ENCODE measurements around the gene DNAJB2.

The DNAJB2 gene

GRCh38 chr2:219261024-219261855 lies 17.9 kb upstream of the DNAJB2 start:
- no peak for DNase-seq

DNA sequence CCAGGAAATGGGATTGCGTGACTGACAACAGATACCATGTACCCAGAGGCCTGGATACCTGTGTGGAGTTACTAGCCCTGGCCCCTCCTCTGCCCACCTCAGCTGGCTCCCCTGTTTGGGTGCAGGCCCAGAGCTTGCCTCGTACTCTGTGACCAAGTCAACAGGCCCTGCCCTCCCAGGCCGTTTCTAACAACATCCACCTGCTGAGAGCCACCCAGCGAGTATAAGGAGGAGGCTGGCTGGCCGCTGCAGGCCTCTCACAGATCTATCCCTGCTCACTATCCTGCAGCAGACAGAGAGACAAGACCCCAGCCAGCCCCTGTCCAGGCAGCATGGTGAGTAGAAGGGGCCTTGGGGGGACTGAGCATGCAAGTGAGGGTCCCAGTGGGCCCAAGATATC lies 12.9 kb upstream of the DNAJB2 start:
- DNase-seq, result no peak

DNA sequence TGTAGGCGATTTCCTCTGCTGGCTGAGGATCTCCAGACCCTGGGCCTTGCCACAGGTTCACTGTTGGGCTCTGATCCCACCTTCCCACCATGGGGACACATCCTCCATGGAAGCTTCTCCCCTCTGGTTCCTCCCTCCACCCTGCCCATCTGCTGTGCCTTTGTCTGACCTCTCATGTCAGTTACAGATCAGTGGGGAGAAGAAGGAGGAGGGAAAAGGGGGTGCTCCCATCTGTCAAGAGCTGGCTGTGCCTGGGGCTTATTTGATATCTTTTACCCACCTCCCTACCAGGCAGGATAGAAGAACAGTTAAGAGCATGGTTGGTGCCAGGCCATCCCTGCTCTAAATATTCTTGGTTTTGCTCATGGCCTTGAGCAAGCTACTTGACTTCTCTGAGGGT lies 12.3 kb upstream of the DNAJB2 start:
- no peak for DNase-seq

DNA sequence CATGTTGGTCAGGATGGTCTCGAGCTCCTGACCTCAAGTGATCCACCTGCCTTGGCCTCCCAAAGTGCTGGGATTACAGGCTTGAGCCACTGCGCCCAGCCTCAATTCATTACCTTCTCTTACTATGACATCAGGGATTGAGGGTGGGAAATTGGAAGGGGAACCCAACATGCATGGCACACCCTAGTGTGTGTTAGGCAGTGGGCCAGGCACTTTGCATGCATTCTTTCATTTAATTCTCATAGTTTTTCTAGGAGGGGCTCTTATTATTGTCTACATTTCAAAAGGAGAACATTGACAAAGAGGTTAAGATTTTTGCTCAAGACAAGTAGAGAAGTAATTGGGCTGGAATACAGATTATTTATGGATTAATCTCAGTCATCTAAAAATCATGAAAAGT lies 10.9 kb upstream of the DNAJB2 start:
- DNase-seq, result no peak

DNA sequence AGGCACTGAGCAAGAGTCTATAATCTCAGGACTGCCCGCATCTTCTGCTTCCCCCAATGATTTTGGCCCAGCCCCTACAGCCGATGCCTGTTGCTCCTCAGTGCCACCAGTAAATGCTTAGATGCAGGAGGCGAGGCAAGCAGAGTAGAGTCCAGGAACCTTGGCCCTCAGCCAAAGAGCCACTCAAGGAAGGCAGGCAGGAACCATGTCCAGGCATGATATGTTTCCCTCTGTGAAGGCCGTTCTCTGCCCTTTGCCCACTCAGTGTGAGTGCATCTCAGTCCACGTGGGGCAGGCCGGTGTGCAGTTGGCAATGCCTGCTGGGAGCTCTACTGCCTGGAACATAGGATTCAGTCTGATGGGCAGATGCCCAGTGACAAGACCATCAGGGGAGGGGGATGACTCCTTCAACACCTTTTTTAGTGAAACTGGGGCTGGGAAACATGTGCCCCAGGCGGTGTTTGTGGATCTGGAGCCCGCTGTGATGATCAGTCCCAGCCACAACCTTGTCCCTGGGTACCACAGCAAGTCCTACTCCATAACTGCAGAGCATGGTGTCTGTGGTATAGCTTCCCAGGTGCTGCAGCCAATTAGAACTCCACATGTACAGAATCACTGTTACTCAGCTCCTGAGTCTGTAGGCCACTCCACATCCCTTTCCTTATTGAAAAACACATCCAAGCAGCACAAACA lies 9.7 kb upstream of the DNAJB2 start:
- no peak for DNase-seq

DNA sequence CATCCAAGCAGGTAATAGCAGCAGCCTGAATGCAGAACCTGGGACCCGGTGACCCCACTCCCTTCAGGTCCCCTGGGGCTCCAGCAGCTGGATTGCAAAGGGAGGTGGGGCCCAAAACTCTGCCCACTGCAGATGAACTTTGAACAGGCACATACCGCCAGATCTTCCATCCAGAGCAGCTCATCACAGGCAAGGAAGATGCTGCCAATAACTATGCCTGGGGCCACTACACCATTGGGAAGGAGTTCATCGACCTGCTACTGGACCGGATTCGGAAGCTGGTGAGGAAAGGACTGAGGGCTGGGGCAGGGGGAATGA lies 9.2 kb upstream of the DNAJB2 start:
- DNase-seq, result no peak

- no peak for DNase-seq
Observed at GRCh38 chr2:219271021-219271420, 8.1 kb upstream of the DNAJB2 start.

DNA sequence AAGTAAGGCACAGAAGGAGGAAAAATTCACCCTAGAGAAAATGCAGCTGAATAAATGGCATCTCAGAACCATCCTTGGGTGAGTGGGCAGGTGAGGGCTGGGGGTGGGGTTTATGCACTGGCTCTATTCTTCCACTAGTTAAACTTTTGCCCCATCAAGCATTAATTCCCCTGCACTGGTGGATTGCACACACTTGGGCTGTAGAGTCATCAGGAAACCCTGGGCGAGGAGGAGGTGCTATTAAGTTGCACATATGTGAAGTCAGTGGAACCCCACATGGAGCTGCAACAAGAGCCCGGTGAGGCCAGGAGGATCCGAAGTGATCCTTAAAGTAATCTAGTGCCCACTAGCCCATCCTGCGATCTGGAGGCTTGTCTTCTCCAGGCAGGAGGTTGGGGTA lies 6.8 kb upstream of the DNAJB2 start:
- no peak for DNase-seq

GRCh38 chr2:219272995-219273394 lies 6.2 kb upstream of the DNAJB2 start:
- DNase-seq, result no peak

DNA sequence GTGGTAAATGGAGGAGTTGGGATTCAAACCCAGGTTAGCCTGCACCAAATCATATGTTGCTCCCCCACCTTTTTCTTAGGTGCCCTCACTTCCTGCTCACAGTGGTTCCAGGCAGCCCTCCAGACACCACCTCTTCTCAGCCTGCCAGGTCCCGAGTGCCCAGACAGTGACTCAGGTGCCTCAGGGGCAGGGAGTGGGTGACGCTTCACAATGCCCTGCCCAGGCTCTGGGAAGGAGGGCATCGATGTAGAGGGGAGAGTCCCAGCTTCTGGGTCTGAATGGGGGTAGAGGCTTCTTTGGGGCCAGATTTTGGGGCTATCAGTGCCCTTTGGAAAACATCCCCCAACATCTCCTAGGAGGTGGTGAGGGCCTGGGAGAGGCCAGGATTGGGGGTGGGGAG lies 5.2 kb upstream of the DNAJB2 start:
- DNase-seq, result no peak

DNA sequence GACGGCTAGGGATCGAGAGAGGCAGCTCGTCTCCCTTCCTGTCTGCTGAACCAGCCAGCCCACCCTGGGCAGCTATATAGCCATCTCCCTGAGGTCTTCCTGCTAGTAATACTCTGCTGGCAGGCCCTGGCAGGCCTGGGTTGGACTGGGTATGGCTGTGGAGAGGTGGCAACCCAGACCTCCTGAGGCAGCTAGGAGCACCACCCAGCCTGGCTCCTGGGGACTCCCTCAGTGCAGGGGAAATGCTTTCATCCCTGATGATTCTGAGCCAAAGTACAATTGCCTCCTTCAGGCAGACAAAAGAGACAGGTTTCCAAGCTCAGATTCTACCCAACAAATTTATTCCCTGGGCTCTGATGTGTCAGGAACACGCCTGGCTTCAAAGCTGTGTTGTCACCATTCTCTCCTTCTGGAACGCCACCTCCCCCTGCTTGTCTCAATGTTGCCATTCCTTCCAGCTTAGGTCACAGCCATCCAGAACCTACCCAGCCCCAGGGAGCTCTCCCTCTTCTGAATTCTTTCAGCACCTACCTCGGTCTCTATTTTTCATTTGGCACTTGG lies 4.7 kb upstream of the DNAJB2 start:
- no peak for DNase-seq

DNA sequence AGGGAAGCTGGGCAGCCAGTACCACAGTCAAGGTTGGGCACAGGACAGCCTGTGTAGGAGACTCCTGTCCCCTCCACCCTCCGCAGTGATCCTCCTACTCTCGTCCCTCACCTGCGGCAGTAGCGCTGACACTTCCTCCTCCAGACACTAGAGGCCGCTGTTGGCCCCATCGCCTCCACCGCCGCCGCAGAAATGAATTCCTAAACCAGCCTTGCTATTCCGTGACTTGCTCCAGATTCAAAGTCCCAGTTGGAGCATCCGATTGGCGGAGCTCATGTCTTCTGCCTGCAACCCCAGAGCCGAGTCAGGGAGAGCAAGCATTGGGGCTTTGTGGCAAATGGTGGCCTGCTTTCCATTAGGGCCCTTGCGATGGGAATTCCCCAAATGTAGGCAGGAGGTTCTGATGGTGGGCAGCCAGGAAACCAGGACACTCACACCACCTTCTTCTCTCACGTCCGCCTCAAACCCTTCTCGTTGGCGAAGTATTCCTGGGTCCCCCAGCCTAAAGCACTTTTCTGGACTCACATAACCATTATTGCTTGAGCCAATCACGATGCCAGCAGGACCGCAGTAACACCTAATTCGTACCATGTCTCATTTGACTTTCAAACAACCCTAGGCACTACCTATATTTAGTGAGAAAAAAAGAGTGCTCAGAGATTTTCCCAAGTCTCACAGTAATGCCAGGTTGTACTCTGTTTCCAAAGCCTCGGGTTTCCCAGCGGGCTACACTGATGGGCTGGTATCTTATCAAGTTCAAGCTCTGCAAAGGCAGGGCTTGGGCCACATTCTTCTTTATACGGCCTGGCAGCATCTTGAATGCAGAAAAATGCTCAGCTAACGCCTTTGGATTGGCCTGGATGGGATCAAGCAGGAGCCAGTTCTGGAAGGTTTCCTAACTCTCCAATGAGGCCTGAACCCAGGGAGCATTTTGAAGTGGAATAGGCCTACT lies 1.2 kb upstream of the DNAJB2 start:
- no peak for DNase-seq

- DNase-seq, result no peak
Observed at GRCh38 chr2:219278655-219279150, 463 bp upstream of the DNAJB2 start.

DNA sequence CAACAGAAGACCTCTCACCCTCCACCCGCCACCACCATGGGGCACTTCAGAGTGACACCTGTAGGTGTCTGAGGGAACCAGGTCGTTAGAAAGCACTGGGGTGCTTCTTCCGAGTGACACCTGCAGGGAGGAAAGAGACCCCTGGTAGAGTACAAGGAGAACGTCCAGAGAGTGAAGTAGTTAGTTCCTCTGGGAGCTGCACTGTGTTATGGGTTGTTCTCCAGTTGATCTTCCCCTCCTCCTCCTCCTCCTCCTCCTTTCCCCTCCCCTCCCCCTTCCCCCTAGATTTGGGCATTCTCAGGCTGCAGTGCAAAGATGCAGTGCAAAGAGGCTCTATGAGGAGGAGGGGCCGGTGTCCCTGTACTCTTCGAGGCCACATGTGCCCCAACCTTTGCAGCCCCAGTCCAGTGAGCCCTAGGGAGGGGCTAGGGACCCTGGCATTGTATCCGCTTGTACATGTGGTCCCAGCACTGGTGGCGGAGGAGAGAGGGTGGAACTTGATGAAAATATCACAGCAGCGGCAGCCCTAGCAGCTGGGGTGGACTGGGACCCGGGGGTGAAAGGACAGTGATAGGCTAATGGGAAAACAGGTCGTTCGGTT lies 850 bp downstream of the DNAJB2 start:
- DNase-seq, result no peak

GRCh38 chr2:219280651-219281050 lies 1.5 kb downstream of the DNAJB2 start:
- no peak for DNase-seq

- no peak for DNase-seq
Observed at GRCh38 chr2:219281588-219281987, 2.4 kb downstream of the DNAJB2 start.

- no peak for DNase-seq
Observed at GRCh38 chr2:219282375-219282774, 3.2 kb downstream of the DNAJB2 start.

GRCh38 chr2:219282943-219283581 lies 3.9 kb downstream of the DNAJB2 start:
- DNase-seq, result no peak

- no peak for DNase-seq
Observed at GRCh38 chr2:219284501-219285372, 5.6 kb downstream of the DNAJB2 start.

- no peak for DNase-seq
Observed at GRCh38 chr2:219285373-219285735, 6.2 kb downstream of the DNAJB2 start.

DNA sequence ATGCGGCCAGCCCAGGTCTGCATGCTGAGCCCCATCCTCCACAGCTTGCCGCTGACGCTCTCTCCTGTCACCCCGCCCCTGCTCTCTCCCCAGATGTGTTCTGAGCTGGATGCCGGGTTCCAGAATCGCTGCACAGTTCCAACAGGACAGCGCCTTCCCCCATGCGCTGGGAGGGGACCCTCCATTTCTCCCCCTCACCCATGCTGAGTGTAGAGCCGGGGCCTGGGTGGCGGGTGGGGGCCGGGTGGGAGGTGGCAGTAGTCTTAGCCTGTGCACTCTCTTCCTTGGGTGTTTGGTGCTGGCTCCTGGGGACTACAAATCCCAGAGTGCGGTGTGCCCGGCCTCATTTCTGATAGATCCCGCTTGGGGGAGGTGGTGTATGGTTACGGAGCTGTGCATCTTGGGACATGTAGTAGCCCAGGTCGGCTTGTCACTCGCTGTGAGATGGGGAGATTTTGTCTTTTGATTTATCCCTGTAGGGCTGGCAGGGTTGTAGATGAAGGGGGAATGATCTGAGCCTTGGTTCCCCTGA lies 6.8 kb downstream of the DNAJB2 start:
- DNase-seq, result no peak
